Epithelial cell of proximal tubule (primary cell): ENCODE data around the gene NONO. TPM values are rescaled to one million over a fixed set of nuclear protein-coding genes. Genes with fewer than 3 reads are reported as not detected.
"Not testable (repeated sequence)": the region's sequence is repeated elsewhere in the genome, so short reads cannot be mapped to it uniquely, and the experiment has no call there.

Experiments used
- DNase-seq: peaks from one replicate; pipeline ENCODE4 v3.0.0-alpha.2; 2011; ENCODE audit warnings: low read depth
- H3K4me3 ChIP-seq: 2 replicates; pipeline ENCODE4 v1.5.1; 2011; ENCODE audit warnings: low read depth, mild to moderate bottlenecking, low read length
- CTCF ChIP-seq: conservative IDR thresholded peaks from 2 replicates; pipeline ENCODE4 v1.5.1; 2012; ENCODE audit warnings: low read depth, mild to moderate bottlenecking, low read length
- total RNA-seq: library from RNA; depleted of rRNA; stranded (reverse); fragments of >200 nt; gene quantifications from 2 replicates; pipeline ENCODE4 v1.2.3, GENCODE V29; 2015

NONO gene
- total RNA-seq, 1 donor from 2014 or later, result 435 TPM

DNA sequence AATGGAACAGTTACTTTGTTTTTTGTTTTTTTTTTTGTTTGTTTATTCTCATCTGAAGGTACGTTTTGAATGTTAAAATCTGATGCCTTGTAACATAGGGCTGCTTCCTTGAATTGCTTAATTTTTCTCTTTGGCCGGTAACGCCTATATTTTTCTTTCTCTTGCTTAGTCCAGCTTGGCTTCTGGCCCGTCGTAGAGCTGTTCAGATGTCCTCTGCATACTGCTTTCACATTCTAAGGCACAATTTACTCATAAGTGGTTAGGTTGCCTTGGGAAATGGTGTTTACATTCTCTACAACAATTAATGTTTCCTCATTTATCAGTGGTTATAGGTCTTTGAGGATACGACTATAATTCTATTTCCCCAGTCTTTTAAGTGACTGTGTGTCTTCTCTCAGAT, 7.9 kb downstream of the NONO start:
- H3K4me3 ChIP-seq, result no peak overlapping the region
- no peak for TF ChIP-seq CTCF
- no peak for DNase-seq

GRCh38 chrX:71292669-71293365, 9.4 kb downstream of the NONO start:
- DNase-seq, result no peak
- no peak for TF ChIP-seq CTCF
- no peak overlapping the region for H3K4me3 ChIP-seq

DNA sequence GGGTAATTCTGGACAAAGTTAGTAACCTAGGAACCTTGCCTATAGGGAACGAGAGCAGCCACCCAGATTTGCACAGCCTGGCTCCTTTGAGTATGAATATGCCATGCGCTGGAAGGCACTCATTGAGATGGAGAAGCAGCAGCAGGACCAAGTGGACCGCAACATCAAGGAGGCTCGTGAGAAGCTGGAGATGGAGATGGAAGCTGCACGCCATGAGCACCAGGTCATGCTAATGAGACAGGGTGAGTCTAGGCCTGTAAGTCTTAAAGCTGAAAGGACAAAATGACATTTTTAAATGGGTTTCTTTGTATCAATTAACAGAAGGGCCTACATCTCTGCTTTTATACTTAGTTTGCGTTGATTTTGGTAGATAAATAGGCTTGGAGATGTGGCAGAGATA, 13.4 kb downstream of the NONO start:
- no peak for TF ChIP-seq CTCF
- H3K4me3 ChIP-seq, result no peak overlapping the region
- DNase-seq, result no peak

DNA sequence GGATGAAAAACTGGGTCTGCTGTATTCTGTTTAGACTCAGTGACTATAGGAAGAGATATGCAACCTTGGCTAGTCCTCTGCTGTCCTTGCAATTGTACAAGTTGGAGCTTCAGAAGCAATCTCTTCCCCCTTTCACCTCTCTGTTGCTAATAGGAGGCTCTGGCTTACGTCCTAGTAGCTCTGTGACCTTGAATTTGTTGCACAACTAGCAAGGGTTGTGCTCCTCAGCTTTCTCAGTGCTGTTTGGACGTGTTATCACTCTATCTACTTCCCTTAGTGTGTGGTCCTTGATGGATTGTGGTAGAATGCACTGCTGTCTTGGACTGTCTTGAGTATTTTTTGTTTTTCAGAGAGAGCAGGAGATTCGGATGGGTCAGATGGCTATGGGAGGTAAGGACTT, 14.7 kb downstream of the NONO start:
- DNase-seq, result no peak
- TF ChIP-seq CTCF, result no peak
- H3K4me3 ChIP-seq, result no peak overlapping the region

DNA sequence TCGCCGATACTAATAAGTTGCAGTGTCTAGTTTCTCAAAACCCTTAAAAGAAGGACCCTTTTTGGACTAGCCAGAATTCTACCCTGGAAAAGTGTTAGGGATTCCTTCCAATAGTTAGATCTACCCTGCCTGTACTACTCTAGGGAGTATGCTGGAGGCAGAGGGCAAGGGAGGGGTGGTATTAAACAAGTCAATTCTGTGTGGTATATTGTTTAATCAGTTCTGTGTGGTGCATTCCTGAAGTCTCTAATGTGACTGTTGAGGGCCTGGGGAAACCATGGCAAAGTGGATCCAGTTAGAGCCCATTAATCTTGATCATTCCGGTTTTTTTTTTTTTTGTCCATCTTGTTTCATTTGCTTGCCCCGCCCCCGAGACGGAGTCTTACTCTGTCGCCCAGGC, 16.6 kb downstream of the NONO start:
- DNase-seq, H3K4me3 ChIP-seq: not testable (repeated sequence)

DNA sequence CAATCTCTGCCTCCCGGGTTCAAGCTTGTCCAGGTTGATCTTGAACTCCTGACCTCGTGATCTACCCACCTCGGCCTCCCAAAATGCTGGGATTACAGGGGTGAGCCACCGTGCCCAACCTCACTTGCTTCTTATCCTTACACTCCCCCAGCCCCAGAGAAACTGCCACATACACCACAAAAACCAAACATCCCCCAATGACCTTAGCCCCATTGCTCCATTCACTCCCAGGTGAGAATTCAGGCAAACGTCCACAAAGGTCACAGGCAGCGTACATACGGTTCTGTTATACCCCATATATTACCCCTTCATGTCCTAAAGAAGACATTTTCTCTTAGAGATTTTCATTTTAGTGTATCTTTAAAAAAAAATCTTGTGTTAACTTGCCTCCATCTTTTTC, 17.1 kb downstream of the NONO start:
- DNase-seq, H3K4me3 ChIP-seq: not testable (repeated sequence)

- H3K4me3 ChIP-seq, result no peak within 1 kb of the TSS
- DNase-seq, result peak; percentile 20
- TF ChIP-seq CTCF, result no peak
Observed at GRCh38 chrX:71301195-71301924, 17.9 kb downstream of the NONO start, which contains the start of gene ITGB1BP2. ITGB1BP2 (plus strand) TSS chrX:71301750; CDS start chrX:71301807, 57 bp downstream.
